Calu3 (cell line): ENCODE measurements around the gene PRRC2C. TPM values are rescaled to one million over a fixed set of nuclear protein-coding genes. Genes with fewer than 3 reads are reported as not detected.
A peak's percentile ranks its signal among the peaks of the same experiment; 100 is the strongest.

Source experiments
- BruUV-seq: library from RNA; stranded (reverse); fragments of 400-500 nt; replicated peaks from 2 replicates; lab custom pipeline; 2021; lab: Mats Ljungman, UMichigan
- CTCF ChIA-PET: fragments of 300-600 bp; sonication (Branson Sonifier 250); formaldehyde crosslinking; loops from one replicate; lab custom pipeline; 2022; ENCODE audit warnings: antibody characterized with exemption; lab: Charles Lee
- DNase-seq: peaks from one replicate; pipeline ENCODE4 v3.0.0; 2022
- H3K27ac Mint-ChIP-seq: one replicate; pipeline ENCODE4 v1.8.0; 2022; ENCODE audit warnings: mixed read lengths; ENCODE audit not compliant: unreplicated experiment
- H3K27me3 Mint-ChIP-seq: one replicate; pipeline ENCODE4 v1.8.0; 2022; ENCODE audit warnings: mixed read lengths; ENCODE audit not compliant: unreplicated experiment
- H3K36me3 Mint-ChIP-seq: one replicate; pipeline ENCODE4 v1.8.0; 2022; ENCODE audit warnings: mild to moderate bottlenecking, moderate library complexity, mixed read lengths; ENCODE audit not compliant: insufficient read depth, unreplicated experiment
- H3K4me1 Mint-ChIP-seq: one replicate; pipeline ENCODE4 v1.8.0; 2022; ENCODE audit warnings: mild to moderate bottlenecking, low read depth, mixed read lengths; ENCODE audit not compliant: unreplicated experiment
- H3K4me3 Mint-ChIP-seq: one replicate; pipeline ENCODE4 v1.8.0; 2022; ENCODE audit warnings: mild to moderate bottlenecking, low read depth, moderate library complexity, mixed read lengths; ENCODE audit not compliant: unreplicated experiment
- H3K9me3 Mint-ChIP-seq: one replicate; pipeline ENCODE4 v1.8.0; 2022; ENCODE audit warnings: low read depth, mixed read lengths; ENCODE audit not compliant: unreplicated experiment
- CTCF ChIP-seq: fragments of 200-600 bp; IDR thresholded peaks from one replicate; pipeline ENCODE4 v1.8.0; 2022; ENCODE audit warnings: antibody characterized with exemption; ENCODE audit not compliant: unreplicated experiment
- intact Hi-C: fragments of 100-400 bp; cut with micrococcal nuclease; formaldehyde crosslinking; loops from one replicate; pipeline ENCODE4 v1.10.0; 2022; ENCODE audit not compliant: unreplicated experiment
- total RNA-seq: library from RNA; stranded (reverse); gene quantifications from 2 replicates; pipeline ENCODE4 v1.2.3, GENCODE V29; 2022

Gene PRRC2C
- total RNA-seq, 1 experiment from 2014 or later = 238 TPM

DNA sequence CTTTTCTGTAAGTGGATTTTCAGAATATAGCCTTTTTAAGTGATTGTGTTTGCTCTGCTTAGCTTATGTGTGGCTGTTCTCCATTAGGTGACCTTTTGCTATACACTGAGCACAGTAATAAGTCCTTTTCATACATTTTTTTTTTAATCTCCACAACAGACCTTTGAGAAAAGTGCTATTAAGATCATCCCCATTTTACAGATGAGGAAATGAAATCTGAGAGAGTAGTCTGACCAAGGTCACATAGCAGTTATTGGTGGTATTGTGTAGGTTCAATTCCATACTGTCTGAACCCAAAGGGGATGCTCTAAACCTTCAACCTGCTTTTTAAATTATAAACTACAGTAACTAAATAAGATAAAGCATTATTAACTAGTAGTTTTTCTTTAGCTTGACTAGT, 1.7 kb downstream of the PRRC2C start:
- H3K27me3 Mint-ChIP-seq = no peaks in the 10 kb centered on the region
- peak overlapping the region; percentile 99 for H3K27ac Mint-ChIP-seq
- H3K4me3 Mint-ChIP-seq = peak overlapping the region; percentile 99
- H3K9me3 Mint-ChIP-seq = no peaks in the 10 kb centered on the region
- BruUV-seq = no TSS peak
- no peak for TF ChIP-seq CTCF
- peaks cover 58% of the 10 kb centered on the region for H3K36me3 Mint-ChIP-seq
- peaks cover 55% of the 10 kb centered on the region for H3K4me1 Mint-ChIP-seq
- CTCF ChIA-PET = interaction anchor here (0.8 to 0.9 kb wide), 2 partner anchors 8 to 11 kb away, joined by 3 to 9 read pairs; no protein-coding TSS in a partner anchor
- DNase-seq = no peak
- intact Hi-C loops = no loop called here

DNA sequence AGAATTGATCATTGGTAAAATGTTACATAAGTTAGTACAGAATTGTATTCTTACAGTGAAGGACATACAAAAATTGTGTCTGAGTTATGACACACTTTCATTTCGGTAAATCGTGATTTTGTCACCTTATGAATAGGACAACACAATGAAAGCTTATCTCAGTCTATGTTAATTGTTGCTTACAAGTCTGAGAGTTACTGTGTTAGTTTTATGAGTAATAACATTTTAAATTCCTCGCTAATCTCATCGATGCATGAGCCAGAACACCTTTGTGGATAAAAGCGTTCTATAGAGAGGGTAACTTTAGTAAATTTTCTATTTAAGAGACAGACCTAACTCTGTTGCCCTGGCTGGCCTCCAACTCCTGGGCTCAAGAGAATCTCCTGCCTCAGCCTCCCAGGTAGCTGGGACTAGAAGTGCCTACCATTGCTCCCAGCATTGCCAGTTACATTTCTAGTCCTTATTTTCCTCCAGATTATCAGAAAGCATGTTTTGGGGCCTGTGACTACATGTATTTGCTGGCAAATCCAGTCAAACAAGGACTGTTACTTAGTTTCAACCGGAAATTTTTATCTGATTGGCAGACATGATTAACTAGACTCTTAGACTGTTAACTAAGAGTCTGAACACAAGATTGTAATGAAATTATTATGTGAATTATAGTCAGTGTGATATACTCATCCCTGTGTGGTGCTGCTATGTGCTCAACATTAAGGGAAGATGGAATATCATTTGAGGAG, 3.0 kb downstream of the PRRC2C start:
- peaks cover 61% of the 10 kb centered on the region for H3K4me1 Mint-ChIP-seq
- BruUV-seq = no TSS peak
- peaks cover 62% of the 10 kb centered on the region for H3K36me3 Mint-ChIP-seq
- no peak for DNase-seq
- H3K27ac Mint-ChIP-seq = peak overlapping the region; percentile 42
- no peaks in the 10 kb centered on the region for H3K9me3 Mint-ChIP-seq
- H3K4me3 Mint-ChIP-seq = peak overlapping the region; percentile 99
- intact Hi-C loops = no loop called here
- CTCF ChIA-PET = no interaction called here
- TF ChIP-seq CTCF = no peak
- no peaks in the 10 kb centered on the region for H3K27me3 Mint-ChIP-seq

DNA sequence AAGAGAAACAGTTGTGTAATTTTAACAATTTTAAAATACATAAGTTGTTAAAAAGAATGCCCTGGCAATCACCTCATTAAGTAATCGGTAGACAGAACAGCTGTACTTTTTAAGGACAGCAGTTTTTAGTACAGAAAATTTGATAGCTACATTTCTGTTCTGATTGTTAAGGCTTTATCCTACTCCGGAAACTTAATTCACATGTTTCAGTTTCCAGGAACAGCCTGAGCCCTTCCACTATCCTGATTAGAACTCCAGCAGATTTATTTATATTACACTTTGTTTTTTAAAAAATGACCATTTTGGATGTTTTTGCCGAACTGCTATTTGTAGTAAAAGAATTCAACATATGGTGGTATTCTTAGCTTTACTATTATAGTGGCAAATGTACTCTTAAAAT, 8.7 kb downstream of the PRRC2C start:
- DNase-seq = no peak
- Mint-ChIP-seq H3K27me3 (no peaks in the 10 kb centered on the region), H3K4me3 (no peak overlapping the region), H3K27ac (no peak overlapping the region), H3K36me3 (peaks cover 41% of the 10 kb centered on the region), H3K4me1 (peaks cover 65% of the 10 kb centered on the region), H3K9me3 (peaks cover 2% of the 10 kb centered on the region)
- intact Hi-C loops = loop anchor here (2.0 kb wide), 1 partner anchor 15 kb away; no protein-coding TSS in a partner anchor
- CTCF ChIA-PET = interaction anchor here (1.2 kb wide), 1 partner anchor 15 kb away, joined by 4 read pairs; no protein-coding TSS in a partner anchor
- no peak for TF ChIP-seq CTCF
- BruUV-seq = no TSS peak

DNA sequence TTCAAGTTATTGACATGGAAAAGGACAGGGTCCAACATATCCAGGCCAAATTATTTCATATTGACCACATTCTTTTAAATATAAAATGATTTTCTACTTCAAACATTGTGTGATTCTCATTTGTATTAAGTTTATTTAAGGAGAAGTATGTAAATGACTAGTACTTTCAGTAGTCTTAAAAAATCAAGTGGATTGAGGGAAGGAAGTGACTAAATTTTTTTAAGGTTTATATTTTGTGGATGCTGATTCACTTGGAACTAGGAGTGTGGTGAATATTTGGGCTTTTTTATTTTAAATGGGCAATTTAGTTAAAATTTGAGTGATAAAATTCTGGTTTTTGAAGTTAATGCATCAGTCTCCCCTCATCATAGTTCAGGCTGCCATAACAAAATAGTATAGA, 10.1 kb downstream of the PRRC2C start:
- no TSS peak for BruUV-seq
- Mint-ChIP-seq H3K4me1 (peaks cover 62% of the 10 kb centered on the region), H3K9me3 (peaks cover 2% of the 10 kb centered on the region), H3K4me3 (no peak overlapping the region), H3K36me3 (peaks cover 40% of the 10 kb centered on the region), H3K27ac (no peak overlapping the region), H3K27me3 (no peaks in the 10 kb centered on the region)
- intact Hi-C loops = loop anchor here (2.0 kb wide), 1 partner anchor 13 kb away; no protein-coding TSS in a partner anchor
- no peak for DNase-seq
- no peak for TF ChIP-seq CTCF
- CTCF ChIA-PET = no interaction called here
